Measurements from ENCODE around the gene CCT8L2.
A peak's percentile ranks its signal among the peaks of the same experiment; 100 is the strongest.
"Not testable (repeated sequence)": the region's sequence is repeated elsewhere in the genome, so short reads cannot be mapped to it uniquely, and the experiment has no call there.

CCT8L2 gene

GRCh38 chr22:16603770-16604242, 11.2 kb upstream of the CCT8L2 start:
- peak; percentile 63 for ATAC-seq (replicated peaks; ENCODE audit: extremely low read depth, poor library complexity, severe bottlenecking)
- not testable (repeated sequence) for H3K36me3 Mint-ChIP-seq (ENCODE audit: insufficient read depth); H3K9me3 Mint-ChIP-seq; H3K4me3 Mint-ChIP-seq; H3K4me1 Mint-ChIP-seq; H3K27ac Mint-ChIP-seq (ENCODE audit: low read depth); DNase-seq (ENCODE audit: low spot score in 2 of 2)
- peaks cover 26% of the 10 kb centered on the region for H3K27me3 Mint-ChIP-seq

GRCh38 chr22:16603448-16603768, 10.8 kb upstream of the CCT8L2 start:
- H3K36me3 Mint-ChIP-seq (ENCODE audit: insufficient read depth): no peaks in the 10 kb centered on the region
- H3K4me3 Mint-ChIP-seq: no peak overlapping the region
- no peaks in the 10 kb centered on the region for H3K9me3 Mint-ChIP-seq
- H3K27ac Mint-ChIP-seq (ENCODE audit: low read depth): no peak overlapping the region
- H3K27me3 Mint-ChIP-seq: peaks cover 26% of the 10 kb centered on the region
- no peaks in the 10 kb centered on the region for H3K4me1 Mint-ChIP-seq
- DNase-seq (ENCODE audit: low spot score in 2 of 2) (no peak), ATAC-seq (replicated peaks; ENCODE audit: extremely low read depth, poor library complexity, severe bottlenecking) (no peak)

- H3K9me3 Mint-ChIP-seq; H3K36me3 Mint-ChIP-seq (ENCODE audit: insufficient read depth); H3K27ac Mint-ChIP-seq (ENCODE audit: low read depth); DNase-seq (ENCODE audit: low spot score in 2 of 2); ATAC-seq (replicated peaks; ENCODE audit: extremely low read depth, poor library complexity, severe bottlenecking); H3K4me1 Mint-ChIP-seq: not testable (repeated sequence)
- Mint-ChIP-seq H3K27me3 (peaks cover 26% of the 10 kb centered on the region), H3K4me3 (peak overlapping the region; percentile 38)
Observed at GRCh38 chr22:16602728-16603447, 10.3 kb upstream of the CCT8L2 start.

GRCh38 chr22:16602224-16602727, 9.7 kb upstream of the CCT8L2 start:
- DNase-seq (ENCODE audit: low spot score in 2 of 2); H3K36me3 Mint-ChIP-seq (ENCODE audit: insufficient read depth); H3K27ac Mint-ChIP-seq (ENCODE audit: low read depth); H3K9me3 Mint-ChIP-seq; ATAC-seq (replicated peaks; ENCODE audit: extremely low read depth, poor library complexity, severe bottlenecking); H3K4me1 Mint-ChIP-seq: not testable (repeated sequence)
- Mint-ChIP-seq H3K4me3 (peak overlapping the region; percentile 38), H3K27me3 (peaks cover 26% of the 10 kb centered on the region)

- Mint-ChIP-seq H3K27ac (ENCODE audit: low read depth) (no peak overlapping the region), H3K27me3 (peaks cover 26% of the 10 kb centered on the region), H3K9me3 (no peaks in the 10 kb centered on the region), H3K36me3 (ENCODE audit: insufficient read depth) (no peaks in the 10 kb centered on the region), H3K4me3 (no peak overlapping the region), H3K4me1 (no peaks in the 10 kb centered on the region)
- DNase-seq (ENCODE audit: low spot score in 2 of 2): no peak
- ATAC-seq (replicated peaks; ENCODE audit: extremely low read depth, poor library complexity, severe bottlenecking): peak; percentile 43
Observed at GRCh38 chr22:16601437-16602223, 9.0 kb upstream of the CCT8L2 start.

- H3K27me3 Mint-ChIP-seq: peaks cover 26% of the 10 kb centered on the region
- not testable (repeated sequence) for H3K27ac Mint-ChIP-seq (ENCODE audit: low read depth); H3K9me3 Mint-ChIP-seq; ATAC-seq (replicated peaks; ENCODE audit: extremely low read depth, poor library complexity, severe bottlenecking); H3K36me3 Mint-ChIP-seq (ENCODE audit: insufficient read depth); DNase-seq (ENCODE audit: low spot score in 2 of 2); H3K4me3 Mint-ChIP-seq; H3K4me1 Mint-ChIP-seq
Observed at GRCh38 chr22:16600644-16601436, 8.2 kb upstream of the CCT8L2 start.

- not testable (repeated sequence) for H3K27ac Mint-ChIP-seq (ENCODE audit: low read depth); H3K9me3 Mint-ChIP-seq; H3K36me3 Mint-ChIP-seq (ENCODE audit: insufficient read depth); ATAC-seq (replicated peaks; ENCODE audit: extremely low read depth, poor library complexity, severe bottlenecking); DNase-seq (ENCODE audit: low spot score in 2 of 2); H3K4me1 Mint-ChIP-seq; H3K4me3 Mint-ChIP-seq
- H3K27me3 Mint-ChIP-seq: peaks cover 26% of the 10 kb centered on the region
Observed at GRCh38 chr22:16599648-16600047, 7.0 kb upstream of the CCT8L2 start.

GRCh38 chr22:16595251-16595650, 2.6 kb upstream of the CCT8L2 start:
- peaks cover 10% of the 10 kb centered on the region for H3K27me3 Mint-ChIP-seq
- H3K36me3 Mint-ChIP-seq (ENCODE audit: insufficient read depth); DNase-seq (ENCODE audit: low spot score in 2 of 2); H3K9me3 Mint-ChIP-seq; H3K4me3 Mint-ChIP-seq; ATAC-seq (replicated peaks; ENCODE audit: extremely low read depth, poor library complexity, severe bottlenecking); H3K4me1 Mint-ChIP-seq; H3K27ac Mint-ChIP-seq (ENCODE audit: low read depth): not testable (repeated sequence)

GRCh38 chr22:16594026-16594425, 1.4 kb upstream of the CCT8L2 start:
- no peak for ATAC-seq (replicated peaks; ENCODE audit: extremely low read depth, poor library complexity, severe bottlenecking)
- no peak overlapping the region for H3K27ac Mint-ChIP-seq (ENCODE audit: low read depth)
- no peaks in the 10 kb centered on the region for H3K36me3 Mint-ChIP-seq (ENCODE audit: insufficient read depth)
- H3K9me3 Mint-ChIP-seq: no peaks in the 10 kb centered on the region
- no peaks in the 10 kb centered on the region for H3K27me3 Mint-ChIP-seq
- no peak overlapping the region for H3K4me3 Mint-ChIP-seq
- H3K4me1 Mint-ChIP-seq: no peaks in the 10 kb centered on the region
- DNase-seq (ENCODE audit: low spot score in 2 of 2): no peak

- H3K4me3 Mint-ChIP-seq; ATAC-seq (replicated peaks; ENCODE audit: extremely low read depth, poor library complexity, severe bottlenecking); DNase-seq (ENCODE audit: low spot score in 2 of 2); H3K4me1 Mint-ChIP-seq; H3K27me3 Mint-ChIP-seq; H3K36me3 Mint-ChIP-seq (ENCODE audit: insufficient read depth); H3K9me3 Mint-ChIP-seq; H3K27ac Mint-ChIP-seq (ENCODE audit: low read depth): not testable (repeated sequence)
Observed at GRCh38 chr22:16592231-16592630, 379 bp downstream of the CCT8L2 start.

GRCh38 chr22:16591136-16591535, 1.5 kb downstream of the CCT8L2 start:
- not testable (repeated sequence) for ATAC-seq (replicated peaks; ENCODE audit: extremely low read depth, poor library complexity, severe bottlenecking); H3K27ac Mint-ChIP-seq (ENCODE audit: low read depth); H3K4me1 Mint-ChIP-seq; H3K4me3 Mint-ChIP-seq; H3K36me3 Mint-ChIP-seq (ENCODE audit: insufficient read depth); H3K9me3 Mint-ChIP-seq; DNase-seq (ENCODE audit: low spot score in 2 of 2); H3K27me3 Mint-ChIP-seq

GRCh38 chr22:16586991-16587390, 5.6 kb downstream of the CCT8L2 start:
- H3K27me3 Mint-ChIP-seq: no peaks in the 10 kb centered on the region
- no peaks in the 10 kb centered on the region for H3K36me3 Mint-ChIP-seq (ENCODE audit: insufficient read depth)
- H3K4me3 Mint-ChIP-seq: no peak overlapping the region
- H3K4me1 Mint-ChIP-seq: no peaks in the 10 kb centered on the region
- DNase-seq (ENCODE audit: low spot score in 2 of 2) (no peak), ATAC-seq (replicated peaks; ENCODE audit: extremely low read depth, poor library complexity, severe bottlenecking) (no peak)
- no peak overlapping the region for H3K27ac Mint-ChIP-seq (ENCODE audit: low read depth)
- no peaks in the 10 kb centered on the region for H3K9me3 Mint-ChIP-seq

Data from central memory CD8-positive, alpha-beta T cell (primary cell).